Activated gamma-delta T cell (primary cell): ENCODE data around the gene OR8I2.
A peak's percentile ranks its signal among the peaks of the same experiment; 100 is the strongest.
"Not testable (repeated sequence)": the region's sequence is repeated elsewhere in the genome, so short reads cannot be mapped to it uniquely, and the experiment has no call there.

Source experiments
- DNase-seq: peaks from one replicate; lab custom pipeline; 2025; lab: John Stamatoyannopoulos, UW
- total RNA-seq, 2 donors: gene quantifications; one replicate each; lab custom pipeline; 2026; lab: John Stamatoyannopoulos, UW

OR8I2 gene
- 0 reads per million in 2 donors for total RNA-seq

GRCh38 chr11:56093008-56093407 is at the start of gene OR8I2:
TSS of gene OR8I2 (plus strand) at chr11:56093308. CDS start at chr11:56093308, 0 bp downstream.
- no peak for DNase-seq

DNA sequence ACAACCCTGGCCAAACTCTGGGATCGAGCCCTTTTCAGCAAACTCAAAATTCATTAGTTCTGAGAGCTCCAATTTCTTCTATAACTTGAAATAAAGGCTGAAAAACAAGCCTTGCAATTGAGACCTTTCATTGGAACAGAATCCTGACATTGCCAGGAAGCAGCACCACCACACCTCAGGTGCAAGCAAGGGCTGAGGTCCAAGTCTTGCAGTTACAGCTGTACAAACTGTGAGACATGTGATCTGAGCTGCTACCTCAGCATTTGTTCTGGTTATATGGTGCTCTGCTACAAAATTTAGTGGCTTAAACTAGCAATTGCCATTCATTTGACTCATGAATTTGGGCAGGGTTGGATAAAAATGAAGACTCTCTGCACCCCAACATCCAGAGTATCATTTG is 47.6 kb upstream of the OR8I2 start:
- DNase-seq, result no peak

DNA sequence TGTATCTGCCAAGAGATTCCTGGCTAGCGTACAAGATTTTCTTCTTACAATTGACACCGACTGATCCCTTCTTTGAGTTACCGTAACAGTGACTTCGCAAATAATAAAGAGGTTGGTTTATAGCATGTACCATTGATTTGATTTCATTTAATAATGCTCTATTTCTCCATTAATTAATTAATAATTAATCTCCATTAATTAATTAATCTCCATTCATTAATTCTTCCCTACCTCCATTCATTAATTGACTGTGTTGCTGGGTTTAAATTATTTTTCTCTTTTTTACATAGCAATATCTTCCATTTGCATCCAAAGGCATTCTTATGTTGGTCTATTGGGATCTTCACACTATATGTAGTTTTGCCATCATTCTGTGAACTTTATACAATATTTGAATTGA is 44.6 kb upstream of the OR8I2 start:
- no peak for DNase-seq

GRCh38 chr11:56049487-56049886 is 43.6 kb upstream of the OR8I2 start:
- DNase-seq, result no peak

GRCh38 chr11:56056366-56056765 is 36.7 kb upstream of the OR8I2 start:
- DNase-seq, result not testable (repeated sequence)

- DNase-seq, result not testable (repeated sequence)
Observed at GRCh38 chr11:56057661-56058237, 35.4 kb upstream of the OR8I2 start.

DNA sequence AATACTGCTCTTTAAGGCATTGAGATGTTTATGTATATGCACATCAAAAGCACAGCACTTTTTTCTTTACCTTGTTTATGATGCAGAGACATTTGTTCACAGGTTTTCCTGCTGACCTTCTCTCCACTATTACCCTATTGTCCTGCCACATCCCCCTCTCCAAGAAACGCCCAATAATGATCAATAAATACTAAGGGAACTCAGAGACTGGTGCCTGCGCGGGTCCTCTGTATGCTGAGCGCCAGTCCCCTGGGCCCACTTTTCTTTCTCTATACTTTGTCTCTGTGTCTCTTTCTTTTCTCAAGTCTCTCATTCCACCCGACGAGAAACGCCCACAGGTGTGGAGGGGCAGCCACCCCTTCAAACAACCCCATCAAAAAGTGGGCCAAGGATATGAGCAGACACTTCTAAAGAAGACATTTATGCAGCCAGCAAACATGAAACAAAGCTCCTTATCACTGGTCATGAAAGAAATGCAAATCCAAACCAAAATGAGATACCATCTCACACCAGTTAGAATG is 34.8 kb upstream of the OR8I2 start:
- DNase-seq, result not testable (repeated sequence)

GRCh38 chr11:56066980-56067379 is 26.1 kb upstream of the OR8I2 start:
- DNase-seq, result no peak

- DNase-seq, result no peak
Observed at GRCh38 chr11:56089697-56090096, 3.4 kb upstream of the OR8I2 start.

GRCh38 chr11:56103210-56103737 is 10.2 kb downstream of the OR8I2 start, which contains the start of gene OR8H2:
TSS of gene OR8H2 (plus strand) at chr11:56103687. CDS start at chr11:56105043, 1,356 bp downstream.
- no peak for DNase-seq

- no peak for DNase-seq
Observed at GRCh38 chr11:56122073-56122472, 29.0 kb downstream of the OR8I2 start, which contains the start of gene OR8H3. TSS of gene OR8H3 (plus strand) at chr11:56122373. CDS start at chr11:56122373, 0 bp downstream.

DNA sequence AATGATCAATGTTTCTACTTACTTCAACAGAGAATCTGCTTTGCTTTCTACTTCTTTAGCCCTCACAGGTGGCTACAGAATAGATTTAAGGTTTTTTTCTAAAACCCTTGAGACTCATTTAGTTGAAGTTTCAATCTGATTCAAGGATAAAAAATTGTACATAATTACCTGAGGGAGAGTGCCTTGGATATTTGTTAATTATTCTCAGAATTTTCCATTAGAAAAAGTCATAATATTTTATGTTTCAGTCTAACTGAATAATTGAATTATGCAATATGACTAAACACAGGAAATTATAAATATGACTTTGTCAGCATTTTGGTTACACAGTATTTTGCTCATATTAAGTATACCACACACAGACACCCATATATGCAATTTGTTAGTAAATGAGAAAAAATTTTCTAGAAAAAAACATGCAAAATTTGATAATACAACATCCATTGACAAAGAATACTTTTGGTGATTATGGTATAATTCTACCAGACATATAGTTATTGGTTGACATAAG is 47.1 kb downstream of the OR8I2 start, which contains the start of gene OR8J3:
Gene OR8J3 (minus strand): TSS at position 51 of the 511 bp plus-strand sequence. CDS start 2,483 bp downstream, outside the sequence.
- DNase-seq, result no peak

- DNase-seq, result peak; percentile 2
Observed at GRCh38 chr11:56143681-56144080, 50.6 kb downstream of the OR8I2 start.
